Skeletal muscle tissue (tissue), 4 donors: Measurements from ENCODE around the gene VAT1L. TPM values are rescaled to one million over a fixed set of nuclear protein-coding genes. Genes with fewer than 3 reads are reported as not detected.

Experiments used
- H3K27ac ChIP-seq: one replicate; pipeline ENCODE4 v1.7.0; 2013; ENCODE audit warnings: mild to moderate bottlenecking, low read depth, low read length, inconsistent platforms
- H3K27me3 ChIP-seq, 3 donors: one replicate each; pipeline ENCODE4 v1.7.0; 2013; ENCODE audit warnings: low read length in 3 of 3; ENCODE audit not compliant: control insufficient read depth in 3 of 3, insufficient read depth in 3 of 3
- H3K36me3 ChIP-seq, 3 donors: one replicate each; pipeline ENCODE4 v1.7.0; 2013; ENCODE audit warnings: low read length in 3 of 3; ENCODE audit not compliant: control insufficient read depth in 3 of 3, insufficient read depth in 3 of 3
- H3K4me1 ChIP-seq, 3 donors: one replicate each; pipeline ENCODE4 v1.7.0; 2013; ENCODE audit warnings: low read length in 3 of 3, mild to moderate bottlenecking in 3 of 3; ENCODE audit not compliant: control insufficient read depth in 3 of 3, insufficient read depth in 3 of 3
- H3K4me3 ChIP-seq, 3 donors: one replicate each; pipeline ENCODE4 v1.7.0; 2013; ENCODE audit warnings: low read length in 3 of 3
- H3K9ac ChIP-seq, 3 donors: one replicate each; pipeline ENCODE4 v1.7.0; 2013; ENCODE audit warnings: low read length in 3 of 3, mild to moderate bottlenecking in 3 of 3, moderate library complexity in 2 of 3, low read depth in 1 of 3
- H3K9me3 ChIP-seq, 3 donors: one replicate each; pipeline ENCODE4 v1.7.0; 2013; ENCODE audit warnings: low read length in 3 of 3; ENCODE audit not compliant: control insufficient read depth in 3 of 3
- total RNA-seq: library from RNA; depleted of rRNA; stranded (reverse); fragments of >200 nt; gene quantifications from one replicate; pipeline ENCODE4 v1.2.3, GENCODE V29; 2014
- donor health status: Osteomylitis.

Gene VAT1L
- total RNA-seq, 1 donor from 2014 or later = 5.2 TPM

GRCh38 chr16:77841502-77841763 is 53.1 kb downstream of the VAT1L start:
- Histone ChIP-seq H3K9ac (no peak overlapping the region), H3K36me3 (no peaks in the 10 kb centered on the region), H3K27ac (no peak overlapping the region), H3K4me3 (no peak overlapping the region), H3K9me3 (no peaks in the 10 kb centered on the region), H3K27me3 (peaks cover 0 to 8% (median 0%) of the 10 kb centered on the region in 3 donors), H3K4me1 (no peaks in the 10 kb centered on the region)

GRCh38 chr16:77842468-77842867 is 54.1 kb downstream of the VAT1L start:
- Histone ChIP-seq H3K4me3 (no peak overlapping the region), H3K9me3 (no peaks in the 10 kb centered on the region), H3K36me3 (no peaks in the 10 kb centered on the region), H3K9ac (no peak overlapping the region), H3K27ac (no peak overlapping the region), H3K4me1 (no peaks in the 10 kb centered on the region), H3K27me3 (peaks cover 0 to 8% (median 0%) of the 10 kb centered on the region in 3 donors)

GRCh38 chr16:77843405-77843804 is 55.0 kb downstream of the VAT1L start:
- Histone ChIP-seq H3K4me1 (no peaks in the 10 kb centered on the region), H3K9ac (no peak overlapping the region), H3K27me3 (peaks cover 0 to 5% (median 0%) of the 10 kb centered on the region in 3 donors), H3K9me3 (no peaks in the 10 kb centered on the region), H3K4me3 (no peak overlapping the region), H3K36me3 (no peaks in the 10 kb centered on the region), H3K27ac (no peak overlapping the region)

GRCh38 chr16:77844801-77845200 is 56.4 kb downstream of the VAT1L start:
- H3K9me3 ChIP-seq = no peaks in the 10 kb centered on the region

GRCh38 chr16:77849646-77850258 is 61.4 kb downstream of the VAT1L start:
- H3K36me3 ChIP-seq = no peaks in the 10 kb centered on the region
- no peaks in the 10 kb centered on the region for H3K9me3 ChIP-seq
- H3K4me3 ChIP-seq = no peak overlapping the region
- no peak overlapping the region for H3K27ac ChIP-seq
- no peak overlapping the region for H3K9ac ChIP-seq
- H3K4me1 ChIP-seq = no peaks in the 10 kb centered on the region
- peaks cover 0 to 11% (median 0%) of the 10 kb centered on the region in 3 donors for H3K27me3 ChIP-seq

More at GRCh38 chr16:77844801-77845200, 56.4 kb downstream of the VAT1L start:
- Histone ChIP-seq H3K4me1 (no peaks in the 10 kb centered on the region), H3K36me3 (no peaks in the 10 kb centered on the region), H3K27me3 (peaks cover 0 to 3% (median 0%) of the 10 kb centered on the region in 3 donors), H3K4me3 (no peak overlapping the region), H3K9ac (no peak overlapping the region), H3K27ac (no peak overlapping the region)

- H3K27me3 ChIP-seq = peaks cover 0 to 11% (median 0%) of the 10 kb centered on the region in 3 donors
- no peaks in the 10 kb centered on the region for H3K36me3 ChIP-seq
- H3K9me3 ChIP-seq = no peaks in the 10 kb centered on the region
- no peak overlapping the region for H3K27ac ChIP-seq
- H3K9ac ChIP-seq = no peak overlapping the region
- H3K4me1 ChIP-seq = no peaks in the 10 kb centered on the region
- H3K4me3 ChIP-seq = no peak overlapping the region
Measured at GRCh38 chr16:77850636-77851333, 62.4 kb downstream of the VAT1L start.

- Histone ChIP-seq H3K4me3 (no peak overlapping the region), H3K4me1 (no peaks in the 10 kb centered on the region), H3K27ac (no peak overlapping the region), H3K9me3 (no peaks in the 10 kb centered on the region), H3K9ac (no peak overlapping the region), H3K36me3 (no peaks in the 10 kb centered on the region), H3K27me3 (peaks cover 0 to 16% (median 0%) of the 10 kb centered on the region in 3 donors)
Measured at GRCh38 chr16:77853161-77853560, 64.8 kb downstream of the VAT1L start.

GRCh38 chr16:77856438-77857160 is 68.2 kb downstream of the VAT1L start:
- Histone ChIP-seq H3K4me3 (no peak overlapping the region), H3K36me3 (no peaks in the 10 kb centered on the region), H3K9me3 (no peaks in the 10 kb centered on the region), H3K4me1 (no peaks in the 10 kb centered on the region), H3K27ac (no peak overlapping the region), H3K27me3 (peaks cover 0 to 17% (median 0%) of the 10 kb centered on the region in 3 donors), H3K9ac (no peak overlapping the region)

- Histone ChIP-seq H3K9ac (no peak overlapping the region), H3K36me3 (no peaks in the 10 kb centered on the region), H3K27me3 (peaks cover 0 to 8% (median 0%) of the 10 kb centered on the region in 3 donors), H3K27ac (no peak overlapping the region), H3K4me3 (no peak overlapping the region), H3K9me3 (no peaks in the 10 kb centered on the region), H3K4me1 (no peaks in the 10 kb centered on the region)
Measured at GRCh38 chr16:77858060-77858459, 69.7 kb downstream of the VAT1L start.
